GM21381 (cell line): ENCODE measurements around the gene CA6.
"Not testable (repeated sequence)": the region's sequence is repeated elsewhere in the genome, so short reads cannot be mapped to it uniquely, and the experiment has no call there.

Experiments
- ATAC-seq: cut with Tn5 transposase; IDR thresholded peaks from one replicate; pipeline ENCODE4 v1.9.1; 2021; ENCODE audit warnings: mild to moderate bottlenecking, moderate library complexity; ENCODE audit not compliant: unreplicated experiment

Gene CA6

DNA sequence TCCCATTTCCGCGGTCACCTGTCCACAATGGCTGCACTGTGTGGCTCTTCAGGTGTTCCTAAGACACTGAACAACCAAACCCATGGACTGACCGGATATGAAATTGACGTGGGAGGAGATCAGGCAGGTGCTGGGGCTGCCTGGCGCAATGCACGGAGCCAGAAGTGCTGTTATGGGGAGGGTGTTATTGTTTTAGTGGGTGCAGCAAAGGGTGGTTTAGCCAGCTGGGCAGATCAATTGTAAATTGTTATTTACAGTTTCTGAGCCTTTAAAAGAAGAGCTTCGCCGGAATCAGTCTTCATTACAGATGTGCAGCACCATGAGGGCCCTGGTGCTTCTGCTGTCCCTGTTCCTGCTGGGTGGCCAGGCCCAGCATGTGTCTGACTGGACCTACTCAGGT lies at the start of gene CA6:
CA6 (plus strand) TSS at position 301 of the 400 bp plus-strand sequence; CDS start at position 320, 19 bp downstream.
- ATAC-seq: no peak

DNA sequence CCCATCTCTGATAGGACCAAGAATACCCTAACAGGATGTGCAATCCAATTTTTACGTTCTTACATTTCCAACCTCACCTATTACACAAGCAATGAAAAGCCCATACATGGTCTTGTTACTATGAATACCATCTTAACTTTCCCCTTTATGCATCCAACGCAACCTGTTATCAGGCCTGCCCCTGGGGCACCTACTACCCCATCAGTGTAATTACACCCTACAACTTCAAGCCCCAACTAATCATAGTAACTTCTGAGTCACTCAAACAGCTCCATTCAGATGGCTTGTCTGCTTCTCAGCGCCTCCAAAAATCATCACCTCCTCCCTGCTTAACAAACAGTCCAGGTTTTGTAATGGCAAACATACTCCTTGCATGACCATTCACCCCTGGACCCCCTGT lies 48.9 kb upstream of the CA6 start:
- not testable (repeated sequence) for ATAC-seq

DNA sequence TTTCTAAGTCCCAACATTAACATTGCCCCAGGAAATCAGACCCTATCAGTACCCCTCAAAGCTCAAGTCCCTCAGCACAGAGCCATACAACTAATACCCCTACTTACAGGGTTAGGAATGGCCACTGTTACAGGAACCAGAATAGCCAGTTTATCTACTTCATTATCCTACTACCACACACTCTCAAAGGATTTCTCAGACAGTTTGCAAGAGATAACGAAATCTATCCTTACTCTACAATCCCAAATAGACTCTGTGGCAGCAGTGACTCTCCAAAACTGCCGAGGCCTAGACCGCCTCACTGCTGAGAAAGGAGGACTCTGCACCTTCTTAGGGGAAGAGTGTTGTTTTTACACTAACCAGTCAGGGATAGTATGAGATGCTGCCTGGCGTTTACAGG lies 48.2 kb upstream of the CA6 start:
- not testable (repeated sequence) for ATAC-seq

DNA sequence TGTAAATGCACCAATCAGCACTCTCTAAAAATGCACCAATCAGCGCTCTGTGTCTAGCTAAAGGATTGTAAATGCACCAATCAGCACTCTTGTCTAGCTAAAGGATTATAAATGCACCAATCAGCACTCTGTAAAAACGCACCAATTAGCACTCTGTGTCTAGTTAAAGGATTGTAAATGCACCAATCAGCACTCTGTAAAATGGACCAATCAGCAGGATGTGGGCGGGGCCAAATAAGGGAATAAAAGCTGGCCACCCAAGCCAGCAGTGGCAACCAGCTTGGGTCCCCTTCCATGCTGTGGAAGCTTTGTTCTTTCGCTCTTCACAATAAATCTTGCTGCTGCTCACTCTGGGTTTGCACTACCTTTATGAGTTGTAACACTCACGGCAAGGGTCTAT lies 47.2 kb upstream of the CA6 start:
- not testable (repeated sequence) for ATAC-seq

DNA sequence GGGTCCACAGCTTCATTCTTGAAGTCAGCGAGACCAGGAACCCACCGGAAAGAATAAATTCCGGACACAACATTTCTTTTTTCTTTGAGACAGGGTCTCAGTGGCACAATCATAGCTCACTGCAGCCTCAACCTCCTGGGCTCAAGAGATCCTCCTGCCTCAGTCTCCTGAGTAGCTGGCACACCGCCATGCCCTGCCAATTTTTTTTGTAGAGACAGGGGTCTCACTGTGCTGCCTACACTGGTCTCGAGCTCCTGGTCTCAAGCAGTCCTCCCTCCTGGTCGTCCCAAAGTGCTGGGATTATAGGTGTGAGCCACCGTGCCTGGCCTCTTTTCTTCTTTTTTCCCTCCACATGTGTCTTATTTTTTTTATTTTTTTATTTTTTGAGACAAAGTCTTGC lies 46.6 kb upstream of the CA6 start:
- no peak for ATAC-seq

DNA sequence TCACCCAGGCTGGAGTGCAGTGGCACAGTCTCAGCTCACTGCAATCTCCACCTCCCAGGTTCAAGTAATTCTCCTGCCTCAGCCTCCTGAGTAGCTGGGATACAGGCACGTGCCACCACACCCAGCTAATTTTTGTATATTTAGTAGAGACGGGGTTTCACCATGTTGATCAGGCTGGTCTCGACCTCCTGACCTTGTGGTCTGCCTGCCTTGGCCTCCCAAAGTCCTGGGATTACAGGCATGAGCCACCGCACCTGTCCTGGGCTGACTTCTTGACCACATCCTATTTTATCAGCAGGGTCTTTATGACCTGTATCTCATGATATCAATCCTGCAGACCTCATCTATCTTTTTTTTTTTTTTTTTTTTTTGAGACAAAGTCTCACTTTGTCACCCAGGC lies 45.0 kb upstream of the CA6 start:
- ATAC-seq: not testable (repeated sequence)

DNA sequence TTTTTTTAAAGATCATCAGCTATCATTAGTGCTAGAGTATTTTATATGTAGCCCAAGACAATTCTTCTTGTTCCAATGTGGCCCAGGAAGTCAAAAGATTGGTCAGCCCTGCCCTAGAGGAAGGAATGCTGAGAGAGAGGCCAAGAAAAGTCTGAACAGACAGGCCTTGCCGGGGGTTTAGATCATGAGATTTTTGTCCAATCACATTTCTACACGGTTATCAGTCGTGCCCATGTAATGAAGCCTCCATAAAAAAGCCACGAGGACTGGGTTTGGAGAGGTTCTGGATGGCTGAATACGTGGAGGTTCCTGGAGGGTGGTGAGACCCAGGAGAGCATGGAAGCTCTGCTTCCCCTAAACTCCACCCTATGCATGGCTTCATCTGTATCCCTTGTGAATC lies 42.9 kb upstream of the CA6 start:
- no peak for ATAC-seq

DNA sequence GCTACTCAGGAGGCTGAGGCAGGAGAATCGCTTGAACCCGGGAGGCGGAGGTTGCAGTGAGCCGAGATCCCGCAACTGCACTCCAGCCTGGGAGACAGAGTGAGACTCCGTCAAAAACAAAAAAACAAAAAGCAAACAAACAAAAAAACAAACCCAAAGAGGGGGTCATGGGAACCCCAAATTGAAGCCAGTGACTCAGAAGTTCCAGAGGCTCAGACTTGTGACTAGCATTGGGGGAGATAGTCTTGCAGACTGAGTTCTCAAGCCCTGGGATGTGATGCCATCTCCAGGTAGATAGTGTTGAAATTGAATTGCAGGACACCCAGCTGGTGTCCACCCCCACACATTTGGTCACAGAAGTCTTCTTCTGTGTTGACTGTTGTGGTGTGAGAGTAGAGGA lies 42.3 kb upstream of the CA6 start:
- no peak for ATAC-seq

DNA sequence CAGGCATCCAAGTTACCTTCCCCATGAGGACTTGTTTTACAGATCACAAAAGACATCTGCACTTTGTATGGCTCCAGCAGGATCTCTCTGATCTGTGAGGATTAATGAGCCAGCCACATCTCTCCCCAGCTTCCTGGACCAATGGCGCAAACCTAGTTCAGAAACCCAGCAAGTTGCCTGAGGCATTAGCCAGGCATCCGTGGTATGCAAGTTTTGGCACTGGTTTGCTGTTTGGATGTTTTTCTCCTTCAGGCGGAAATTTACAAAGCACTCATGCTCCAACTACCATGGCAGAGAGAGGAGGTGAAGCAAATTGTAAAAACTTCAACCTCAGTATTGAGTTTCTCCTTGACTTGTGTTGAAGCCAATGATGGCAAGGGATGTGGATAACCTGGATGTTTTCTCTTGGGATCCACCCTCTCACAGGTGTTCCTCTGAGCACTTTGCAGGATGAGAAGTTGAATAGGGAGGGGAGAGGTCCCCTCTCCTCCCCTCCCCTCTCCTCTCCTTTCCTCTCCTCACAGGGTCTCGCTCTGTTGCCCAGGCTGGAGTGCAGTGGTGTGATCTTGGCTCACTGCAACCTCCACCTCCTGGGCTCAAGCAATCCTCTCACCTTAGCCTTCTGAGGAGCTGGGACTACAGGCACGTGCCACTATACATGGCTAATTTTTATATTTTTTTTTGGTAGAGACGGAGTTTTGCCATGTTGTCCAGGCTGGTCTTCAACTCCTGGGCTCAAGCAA lies 41.6 kb upstream of the CA6 start:
- no peak for ATAC-seq

DNA sequence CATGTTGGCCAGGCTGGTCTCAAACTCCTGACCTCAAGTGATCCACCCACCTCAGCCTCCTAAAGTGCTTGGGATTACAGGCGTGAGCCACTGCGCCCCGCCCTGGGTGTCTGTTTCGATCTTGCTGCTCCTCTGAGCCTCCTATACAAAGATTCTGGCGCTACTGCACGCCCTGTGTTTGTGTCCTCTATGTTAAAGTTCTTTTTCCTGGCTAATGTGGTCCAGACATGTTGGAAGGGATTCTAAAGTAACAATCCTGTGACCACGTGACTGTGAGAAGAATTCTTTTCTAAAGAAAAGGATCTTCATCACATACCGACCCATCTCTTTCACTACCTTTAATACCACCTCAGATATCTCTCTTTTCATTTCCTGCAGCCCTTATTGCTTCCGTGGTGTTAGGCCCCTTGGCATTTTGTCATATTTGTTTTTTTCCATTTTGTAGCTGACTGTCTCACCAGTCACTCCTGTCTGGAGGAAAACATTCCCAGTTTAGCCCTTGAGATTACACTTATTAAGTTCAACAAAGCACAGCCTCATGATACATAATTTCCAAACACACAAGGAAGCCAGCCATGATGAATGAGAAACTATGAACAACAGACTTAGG lies 40.0 kb upstream of the CA6 start:
- no peak for ATAC-seq

DNA sequence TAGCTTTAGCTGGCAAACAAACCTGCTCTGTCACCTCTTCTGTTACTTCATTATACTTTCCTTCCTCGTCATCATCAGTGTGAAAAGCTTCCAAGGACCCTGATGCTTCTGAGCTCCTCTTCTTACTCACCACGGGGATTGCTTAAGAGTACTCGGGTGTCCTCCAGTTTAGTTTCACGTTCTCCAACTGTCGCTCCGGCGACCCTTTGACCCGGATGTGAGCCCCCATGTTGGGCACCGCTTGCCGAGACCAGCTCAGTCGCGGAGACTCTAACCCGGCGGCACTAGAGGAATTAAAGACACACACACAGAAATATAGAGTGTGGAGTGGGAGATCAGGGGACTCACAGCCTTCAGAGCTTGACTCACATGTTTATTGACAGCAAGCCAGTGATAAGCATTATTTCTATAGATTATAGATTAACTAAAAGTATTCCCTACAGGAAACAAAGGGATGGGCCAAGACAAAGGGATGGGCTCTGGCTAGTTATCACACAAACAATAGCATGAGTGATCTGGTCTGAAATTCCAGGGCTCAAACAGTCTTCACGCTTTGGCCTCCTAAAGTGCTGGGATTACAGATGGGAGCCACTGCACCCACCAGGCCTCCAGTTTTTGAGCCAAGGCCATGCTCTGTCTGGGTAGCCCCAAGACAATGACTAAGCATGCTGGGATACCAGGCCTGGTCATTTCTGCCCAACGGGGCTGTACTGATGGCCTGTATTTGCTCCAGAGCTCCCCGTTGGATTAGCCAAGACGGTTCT lies 37.1 kb upstream of the CA6 start:
- ATAC-seq: no peak

DNA sequence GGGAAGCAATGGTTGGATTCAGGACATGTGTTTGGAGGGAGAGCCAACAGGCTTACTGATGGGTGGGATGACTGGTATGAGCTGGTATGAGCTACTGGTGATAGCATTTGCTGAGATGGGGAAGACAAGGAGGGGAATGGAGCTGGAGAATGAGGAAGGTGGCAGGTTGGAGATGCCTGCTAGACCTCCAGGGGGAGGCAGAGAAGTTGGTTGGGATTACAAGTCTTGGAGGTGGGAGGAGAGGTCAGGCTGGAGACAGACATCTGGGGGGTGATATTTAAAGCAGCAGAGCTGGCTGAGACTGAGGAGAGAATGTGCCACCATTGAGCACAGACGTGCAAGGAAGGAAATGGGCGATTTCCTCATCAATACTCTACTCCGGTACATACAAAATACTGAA lies 35.3 kb upstream of the CA6 start:
- no peak for ATAC-seq

DNA sequence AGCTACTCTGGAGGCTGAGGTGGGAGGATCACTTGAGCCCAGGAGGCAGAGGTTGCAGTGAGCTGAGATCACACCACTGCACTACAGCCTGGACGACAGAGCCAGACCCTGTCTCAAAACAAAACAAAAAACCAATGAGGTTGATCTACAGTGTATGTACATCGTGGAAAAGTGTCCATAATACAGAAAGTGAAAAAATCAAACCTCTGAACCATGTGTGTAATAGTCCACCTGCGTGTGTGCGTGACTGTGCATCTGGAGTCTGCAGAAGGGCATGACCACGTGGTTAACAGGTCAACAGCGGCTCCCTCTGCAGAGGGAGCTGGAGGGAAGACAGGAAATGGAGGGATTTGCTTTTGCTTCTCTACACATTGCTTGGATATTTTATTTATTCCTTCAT lies 34.8 kb upstream of the CA6 start:
- no peak for ATAC-seq

DNA sequence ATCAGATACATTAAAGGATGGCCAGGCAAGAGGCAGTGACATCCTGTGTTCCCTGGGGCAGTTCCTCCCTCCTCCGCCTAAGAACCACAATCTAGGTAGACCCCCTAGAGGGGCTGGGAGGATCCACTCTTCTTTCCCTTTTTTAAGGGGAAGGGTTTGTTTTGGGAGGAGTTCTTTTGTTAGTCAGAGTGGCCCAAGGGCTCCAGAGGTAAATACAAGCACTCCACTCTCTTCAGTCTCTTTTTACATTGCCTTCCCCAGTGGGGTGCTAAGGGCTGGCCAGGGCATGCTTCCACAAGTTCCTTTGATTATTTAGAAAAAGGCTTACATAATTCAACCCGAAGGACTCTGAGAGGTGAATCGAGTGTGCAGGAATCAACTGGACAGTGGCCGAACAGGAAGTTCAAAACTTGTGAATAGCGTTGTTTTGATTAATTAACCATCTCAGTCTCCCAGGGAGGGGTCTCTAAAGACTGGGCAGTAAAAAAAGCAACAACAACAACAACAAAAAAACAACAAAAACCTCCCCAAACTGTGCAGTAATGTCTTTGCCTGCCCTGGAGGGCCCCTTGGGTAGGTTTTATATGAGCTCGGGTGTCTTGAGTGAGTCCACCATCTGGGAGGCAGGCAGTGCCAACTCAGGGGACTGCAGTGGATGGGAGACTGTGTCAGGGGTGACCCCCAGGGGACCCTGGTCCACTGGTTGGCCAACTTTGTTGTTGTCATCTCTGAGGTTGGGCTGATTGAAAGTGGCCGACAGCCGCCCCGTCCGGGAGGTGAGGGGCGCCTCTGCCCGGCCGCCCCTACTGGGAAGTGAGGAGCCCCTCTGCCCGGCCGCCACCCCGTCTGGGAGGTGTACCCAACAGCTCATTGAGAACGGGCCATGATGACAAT lies 34.0 kb upstream of the CA6 start:
- no peak for ATAC-seq

DNA sequence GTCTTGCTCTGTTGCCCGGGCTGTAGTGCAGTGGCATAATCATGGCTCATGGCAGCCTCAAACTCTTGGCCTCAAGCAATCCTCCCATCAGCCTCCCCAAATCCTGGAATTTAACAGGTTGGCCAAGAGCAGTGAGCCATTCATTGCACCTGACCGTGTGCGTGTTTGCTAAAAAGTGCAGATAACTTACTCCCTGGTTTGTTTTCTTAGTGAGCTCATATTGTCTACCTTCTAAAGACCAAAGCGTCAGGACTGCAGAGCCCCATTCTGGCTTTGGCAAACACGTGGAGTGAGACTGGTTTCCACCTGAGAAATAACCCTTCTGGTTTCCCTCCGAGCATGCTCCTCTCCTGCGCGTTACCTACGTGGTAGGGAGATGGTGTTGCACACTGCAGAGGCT lies 32.2 kb upstream of the CA6 start:
- ATAC-seq: no peak

DNA sequence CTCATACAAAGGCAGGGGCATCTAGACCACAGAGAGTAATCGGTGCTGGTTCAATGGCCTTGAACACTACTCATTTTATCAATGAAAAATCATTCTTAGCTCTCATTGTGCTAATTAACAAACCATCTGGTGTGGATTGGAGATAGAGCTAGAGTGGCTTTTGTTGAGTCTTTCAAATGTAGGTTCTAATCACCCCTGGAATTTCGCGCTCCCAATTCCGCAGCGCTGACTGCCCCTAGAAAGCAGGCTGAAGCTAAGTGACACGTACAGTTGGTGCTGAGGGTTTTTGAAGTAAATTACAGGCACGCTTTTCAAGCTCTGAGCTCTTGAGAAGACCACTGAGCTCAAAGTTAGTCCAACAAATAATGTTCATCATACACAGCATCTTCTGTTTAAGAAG lies 31.2 kb upstream of the CA6 start:
- ATAC-seq: no peak

DNA sequence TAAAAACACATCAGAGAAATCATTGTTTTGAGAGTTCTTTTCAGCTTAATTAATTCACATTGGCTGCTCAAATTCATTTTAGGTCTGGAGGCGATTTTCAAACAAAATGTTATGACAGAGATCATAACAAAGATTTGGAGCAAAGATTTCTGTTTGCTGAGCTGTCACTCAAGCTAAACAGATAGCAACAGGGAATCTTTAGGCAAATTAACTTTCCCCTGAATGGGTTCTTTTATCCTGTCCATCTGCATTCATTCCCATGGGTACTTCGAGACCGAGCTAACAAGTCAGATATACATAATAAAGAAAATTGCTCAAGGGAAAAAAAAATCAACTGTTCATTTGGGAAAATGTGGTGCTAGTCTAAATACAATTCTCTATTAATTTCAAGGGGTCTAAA lies 30.2 kb upstream of the CA6 start:
- no peak for ATAC-seq

DNA sequence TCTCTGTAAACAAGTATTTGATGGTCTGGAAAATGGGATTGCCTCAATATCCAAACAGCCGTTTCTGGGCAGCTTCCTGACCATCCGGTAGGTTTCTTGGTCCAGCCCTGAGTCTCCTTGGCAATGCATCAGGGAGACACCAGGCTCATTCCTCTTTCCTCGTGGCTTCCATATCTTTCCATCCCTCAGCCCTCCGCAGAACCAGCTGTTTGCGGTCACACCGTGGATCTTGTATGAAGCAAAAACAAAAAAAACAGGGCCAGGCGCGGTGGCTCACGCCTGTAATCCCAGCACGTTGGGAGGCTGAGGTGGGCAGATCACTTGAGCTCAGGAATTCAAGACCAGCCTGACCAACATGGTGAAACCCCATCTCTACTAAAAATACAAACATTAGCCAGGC lies 28.1 kb upstream of the CA6 start:
- ATAC-seq: not testable (repeated sequence)

DNA sequence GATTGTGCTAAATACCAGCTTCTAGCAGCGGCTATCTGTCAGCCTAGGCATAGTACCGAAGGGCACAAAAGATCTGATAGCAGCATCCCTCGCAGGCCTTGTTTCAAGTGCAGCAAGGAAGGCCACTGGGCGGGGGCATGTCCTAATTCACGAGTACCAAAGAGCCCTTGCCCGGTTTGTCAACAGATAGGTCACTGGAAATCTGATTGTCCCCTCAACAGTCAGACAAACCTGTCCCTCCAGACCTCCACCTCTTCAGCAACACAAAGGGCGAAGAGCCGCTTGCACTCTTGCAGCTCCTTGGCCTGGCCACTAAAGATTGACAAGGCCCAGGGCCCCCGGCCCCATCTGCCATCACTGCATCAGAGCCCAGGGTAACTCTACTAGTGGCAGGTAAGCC lies 22.7 kb upstream of the CA6 start:
- ATAC-seq: no peak

DNA sequence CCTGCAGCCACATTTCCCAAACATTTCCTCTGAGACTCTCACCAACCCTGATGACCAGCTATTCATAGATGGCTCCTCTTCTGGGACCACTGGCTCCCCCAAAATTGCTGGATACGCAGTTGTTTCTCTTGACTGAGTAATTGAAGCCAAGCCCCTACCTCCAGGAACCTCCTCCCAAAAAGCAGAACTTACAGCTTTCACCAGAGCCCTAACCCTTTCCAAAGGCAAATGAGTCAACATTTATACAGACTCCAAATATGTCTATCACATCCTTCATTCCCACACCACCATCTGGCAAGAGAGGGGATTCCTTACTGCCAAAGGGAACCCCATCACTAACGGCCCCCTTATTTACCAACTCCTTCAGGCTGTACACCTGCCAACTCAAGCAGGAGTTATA lies 20.3 kb upstream of the CA6 start:
- no peak for ATAC-seq

DNA sequence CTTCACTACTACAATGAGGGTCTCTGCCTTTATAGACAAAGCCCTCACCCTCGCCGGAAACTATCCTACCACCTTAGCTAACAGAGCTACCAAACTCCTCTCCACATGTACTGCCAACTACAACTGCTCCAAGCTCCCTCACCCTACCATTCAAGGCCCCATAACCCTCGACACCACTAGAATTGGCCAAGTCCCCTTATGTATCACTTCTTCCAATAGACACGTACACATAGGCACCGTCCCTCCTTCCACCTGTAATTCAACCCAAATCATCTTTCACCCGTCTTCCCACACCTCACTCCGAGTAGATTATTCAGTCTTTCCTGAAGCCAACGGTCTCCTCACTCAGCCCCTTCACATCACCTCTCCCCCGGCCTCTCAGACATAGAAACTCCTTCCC lies 19.7 kb upstream of the CA6 start:
- ATAC-seq: no peak
